ENCODE data around the gene AMFR.

- TF ChIP-seq CTCF (conservative IDR thresholded peaks at IDR 0.05 in 1 of 2, IDR thresholded peaks at IDR 0.05 in 1 of 2; ENCODE audit: extremely low read depth in 1 of 2, insufficient read depth in 1 of 2, low read depth in 1 of 2, low read length in 2 of 2) (no peak), EZH2 (IDR thresholded peaks at IDR 0.05; ENCODE audit: borderline replicate concordance, low read length) (no peak)
Observed at GRCh38 chr16:56411123-56411522, 14.2 kb downstream of the AMFR start.
